D341Med (cell line): ENCODE results near the gene HOXD11.

ENCODE experiments used
- DNase-seq: peaks from one replicate; pipeline ENCODE4 v3.0.0; 2012; ENCODE audit warnings: low spot score

Gene HOXD11

GRCh38 chr2:176132205-176133171 is 25.4 kb downstream of the HOXD11 start:
- no peak for DNase-seq

GRCh38 chr2:176133389-176133788 is 26.3 kb downstream of the HOXD11 start:
- DNase-seq, result no peak

GRCh38 chr2:176134035-176134434 is 27.0 kb downstream of the HOXD11 start:
- DNase-seq, result no peak

GRCh38 chr2:176135035-176135440 is 28.0 kb downstream of the HOXD11 start:
- DNase-seq, result no peak

- DNase-seq, result no peak
These were observed 29.5 kb downstream of the HOXD11 start for GRCh38 chr2:176136374-176137251.

GRCh38 chr2:176137252-176137580 is 30.1 kb downstream of the HOXD11 start:
- no peak for DNase-seq

GRCh38 chr2:176137906-176138305 is 30.8 kb downstream of the HOXD11 start:
- DNase-seq, result no peak

- no peak for DNase-seq
These were observed 31.4 kb downstream of the HOXD11 start for GRCh38 chr2:176138526-176138922.

- no peak for DNase-seq
These were observed 32.0 kb downstream of the HOXD11 start for GRCh38 chr2:176138923-176139660.

- DNase-seq, result no peak
These were observed 32.8 kb downstream of the HOXD11 start for GRCh38 chr2:176139661-176140512.

GRCh38 chr2:176140513-176141317 is 33.6 kb downstream of the HOXD11 start:
- peak; percentile 93 for DNase-seq

- DNase-seq, result no peak
These were observed 35.2 kb downstream of the HOXD11 start for GRCh38 chr2:176142281-176142680.

- DNase-seq, result no peak
These were observed 38.2 kb downstream of the HOXD11 start for GRCh38 chr2:176145085-176145969.

GRCh38 chr2:176146101-176146500 is 39.0 kb downstream of the HOXD11 start:
- no peak for DNase-seq

- DNase-seq, result no peak
These were observed 39.6 kb downstream of the HOXD11 start for GRCh38 chr2:176146645-176147044.

- no peak for DNase-seq
These were observed 40.2 kb downstream of the HOXD11 start for GRCh38 chr2:176147210-176147799.

- no peak for DNase-seq
These were observed 40.9 kb downstream of the HOXD11 start for GRCh38 chr2:176147800-176148496.

GRCh38 chr2:176148751-176149421 is 41.8 kb downstream of the HOXD11 start:
- DNase-seq, result no peak
